Liver (tissue), 3 donors: ENCODE measurements around the gene CWC25.

Experiments
- EGR1 ChIP-seq, 2 donors: IDR thresholded peaks; 2 replicates each; pipeline ENCODE4 v1.6.1; 2016 to 2018; ENCODE audit warnings: antibody characterized with exemption in 2 of 2, low read depth in 2 of 2
- FOXA2 ChIP-seq: IDR thresholded peaks from 2 replicates; pipeline ENCODE4 v1.6.1; 2016; ENCODE audit warnings: antibody characterized with exemption
- GABPA ChIP-seq, 2 donors: IDR thresholded peaks in 1 of 2; conservative IDR thresholded peaks in 1 of 2; 2 replicates each; pipeline ENCODE4 v1.6.1; 2016; ENCODE audit warnings: antibody characterized with exemption in 2 of 2, mild to moderate bottlenecking in 1 of 2, moderate library complexity in 1 of 2
- HNF4G ChIP-seq: IDR thresholded peaks from 2 replicates; pipeline ENCODE4 v1.6.1; 2016; ENCODE audit warnings: antibody characterized with exemption
- RAD21 ChIP-seq, 2 donors: IDR thresholded peaks; 2 replicates each; pipeline ENCODE4 v1.6.1; 2016; ENCODE audit warnings: antibody characterized with exemption in 2 of 2, mild to moderate bottlenecking in 2 of 2
- SP1 ChIP-seq: IDR thresholded peaks from 2 replicates; pipeline ENCODE4 v1.6.1; 2018; ENCODE audit warnings: antibody characterized with exemption, mild to moderate bottlenecking
- TF ChIP-seq, protein P1 (sequence below): IDR thresholded peaks from 2 replicates; pipeline ENCODE4 v1.6.1; 2016; ENCODE audit warnings: antibody characterized with exemption
- TF ChIP-seq, protein P2 (sequence below): fragments of 150-350 bp; IDR thresholded peaks from 2 replicates; pipeline ENCODE4 v1.5.1; 2017; ENCODE audit warnings: improper control_type of control experiment, low read depth, low read length; ENCODE audit not compliant: missing input control
- TF ChIP-seq, protein P3 (sequence below): IDR thresholded peaks from 2 replicates; pipeline ENCODE4 v1.6.1; 2016; ENCODE audit warnings: antibody characterized with exemption
- TF ChIP-seq, protein P4 (sequence below): IDR thresholded peaks from 2 replicates; pipeline ENCODE4 v1.6.1; 2016; ENCODE audit warnings: antibody characterized with exemption, mild to moderate bottlenecking
- TF ChIP-seq, protein P5 (sequence below): IDR thresholded peaks from 2 replicates; pipeline ENCODE4 v1.6.1; 2016; ENCODE audit warnings: antibody characterized with exemption
- donor health status: healthy.
- donor health status: healthy.

DNA sequence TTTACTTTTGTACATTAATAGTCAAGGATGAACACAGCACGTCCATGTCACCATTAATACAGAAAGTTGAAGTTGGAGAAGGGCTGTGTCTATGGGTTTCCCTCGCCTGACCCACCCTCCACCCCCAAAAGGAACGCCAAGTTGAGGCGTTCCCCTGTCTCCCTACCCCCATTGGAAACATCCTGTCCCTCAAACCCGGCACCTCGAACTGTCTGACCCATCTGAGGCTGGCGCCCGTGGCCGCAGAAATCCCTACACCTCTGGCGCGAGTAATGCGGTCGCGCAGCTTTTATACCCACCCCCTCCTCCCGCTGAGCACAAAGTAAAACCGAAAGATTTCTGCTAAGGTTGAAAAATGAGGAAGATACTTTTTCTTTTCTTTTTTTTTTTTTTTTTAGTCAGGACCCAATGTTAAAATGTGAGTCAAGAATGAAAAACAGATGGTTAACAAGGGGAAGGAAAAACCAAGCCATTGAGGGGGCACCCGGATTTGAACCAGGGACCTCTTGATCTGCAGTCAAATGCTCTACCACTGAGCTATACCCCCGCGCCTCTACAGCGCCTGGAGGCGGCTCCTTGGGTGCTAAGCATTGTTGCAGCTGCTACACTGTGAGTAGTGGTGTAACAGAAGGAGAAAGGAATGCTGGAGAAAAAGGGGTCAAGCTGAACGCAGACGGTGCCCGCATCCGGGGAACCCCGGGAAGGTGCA is 43.9 kb upstream of the CWC25 start:
- TF ChIP-seq EGR1 (IDR thresholded peaks at IDR 0.05; ENCODE audit: low read depth in 2 of 2) (no peak), RAD21 (IDR thresholded peaks at IDR 0.05) (peak in 1 of 2 donors; percentile 5), GABPA (IDR thresholded peaks at IDR 0.05 in 1 of 2, conservative IDR thresholded peaks at IDR 0.05 in 1 of 2) (no peak), FOXA2 (no peak), SP1 (no peak), HNF4G (no peak)
- TF ChIP-seq, protein P1, sequence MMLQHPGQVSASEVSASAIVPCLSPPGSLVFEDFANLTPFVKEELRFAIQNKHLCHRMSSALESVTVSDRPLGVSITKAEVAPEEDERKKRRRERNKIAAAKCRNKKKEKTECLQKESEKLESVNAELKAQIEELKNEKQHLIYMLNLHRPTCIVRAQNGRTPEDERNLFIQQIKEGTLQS = peak; percentile 99
- TF ChIP-seq, protein P2, sequence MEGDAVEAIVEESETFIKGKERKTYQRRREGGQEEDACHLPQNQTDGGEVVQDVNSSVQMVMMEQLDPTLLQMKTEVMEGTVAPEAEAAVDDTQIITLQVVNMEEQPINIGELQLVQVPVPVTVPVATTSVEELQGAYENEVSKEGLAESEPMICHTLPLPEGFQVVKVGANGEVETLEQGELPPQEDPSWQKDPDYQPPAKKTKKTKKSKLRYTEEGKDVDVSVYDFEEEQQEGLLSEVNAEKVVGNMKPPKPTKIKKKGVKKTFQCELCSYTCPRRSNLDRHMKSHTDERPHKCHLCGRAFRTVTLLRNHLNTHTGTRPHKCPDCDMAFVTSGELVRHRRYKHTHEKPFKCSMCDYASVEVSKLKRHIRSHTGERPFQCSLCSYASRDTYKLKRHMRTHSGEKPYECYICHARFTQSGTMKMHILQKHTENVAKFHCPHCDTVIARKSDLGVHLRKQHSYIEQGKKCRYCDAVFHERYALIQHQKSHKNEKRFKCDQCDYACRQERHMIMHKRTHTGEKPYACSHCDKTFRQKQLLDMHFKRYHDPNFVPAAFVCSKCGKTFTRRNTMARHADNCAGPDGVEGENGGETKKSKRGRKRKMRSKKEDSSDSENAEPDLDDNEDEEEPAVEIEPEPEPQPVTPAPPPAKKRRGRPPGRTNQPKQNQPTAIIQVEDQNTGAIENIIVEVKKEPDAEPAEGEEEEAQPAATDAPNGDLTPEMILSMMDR = no peak
- TF ChIP-seq, protein P3, sequence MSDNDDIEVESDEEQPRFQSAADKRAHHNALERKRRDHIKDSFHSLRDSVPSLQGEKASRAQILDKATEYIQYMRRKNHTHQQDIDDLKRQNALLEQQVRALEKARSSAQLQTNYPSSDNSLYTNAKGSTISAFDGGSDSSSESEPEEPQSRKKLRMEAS = peak; percentile 44
- TF ChIP-seq, protein P4, sequence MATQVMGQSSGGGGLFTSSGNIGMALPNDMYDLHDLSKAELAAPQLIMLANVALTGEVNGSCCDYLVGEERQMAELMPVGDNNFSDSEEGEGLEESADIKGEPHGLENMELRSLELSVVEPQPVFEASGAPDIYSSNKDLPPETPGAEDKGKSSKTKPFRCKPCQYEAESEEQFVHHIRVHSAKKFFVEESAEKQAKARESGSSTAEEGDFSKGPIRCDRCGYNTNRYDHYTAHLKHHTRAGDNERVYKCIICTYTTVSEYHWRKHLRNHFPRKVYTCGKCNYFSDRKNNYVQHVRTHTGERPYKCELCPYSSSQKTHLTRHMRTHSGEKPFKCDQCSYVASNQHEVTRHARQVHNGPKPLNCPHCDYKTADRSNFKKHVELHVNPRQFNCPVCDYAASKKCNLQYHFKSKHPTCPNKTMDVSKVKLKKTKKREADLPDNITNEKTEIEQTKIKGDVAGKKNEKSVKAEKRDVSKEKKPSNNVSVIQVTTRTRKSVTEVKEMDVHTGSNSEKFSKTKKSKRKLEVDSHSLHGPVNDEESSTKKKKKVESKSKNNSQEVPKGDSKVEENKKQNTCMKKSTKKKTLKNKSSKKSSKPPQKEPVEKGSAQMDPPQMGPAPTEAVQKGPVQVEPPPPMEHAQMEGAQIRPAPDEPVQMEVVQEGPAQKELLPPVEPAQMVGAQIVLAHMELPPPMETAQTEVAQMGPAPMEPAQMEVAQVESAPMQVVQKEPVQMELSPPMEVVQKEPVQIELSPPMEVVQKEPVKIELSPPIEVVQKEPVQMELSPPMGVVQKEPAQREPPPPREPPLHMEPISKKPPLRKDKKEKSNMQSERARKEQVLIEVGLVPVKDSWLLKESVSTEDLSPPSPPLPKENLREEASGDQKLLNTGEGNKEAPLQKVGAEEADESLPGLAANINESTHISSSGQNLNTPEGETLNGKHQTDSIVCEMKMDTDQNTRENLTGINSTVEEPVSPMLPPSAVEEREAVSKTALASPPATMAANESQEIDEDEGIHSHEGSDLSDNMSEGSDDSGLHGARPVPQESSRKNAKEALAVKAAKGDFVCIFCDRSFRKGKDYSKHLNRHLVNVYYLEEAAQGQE = no peak
- TF ChIP-seq, protein P5, sequence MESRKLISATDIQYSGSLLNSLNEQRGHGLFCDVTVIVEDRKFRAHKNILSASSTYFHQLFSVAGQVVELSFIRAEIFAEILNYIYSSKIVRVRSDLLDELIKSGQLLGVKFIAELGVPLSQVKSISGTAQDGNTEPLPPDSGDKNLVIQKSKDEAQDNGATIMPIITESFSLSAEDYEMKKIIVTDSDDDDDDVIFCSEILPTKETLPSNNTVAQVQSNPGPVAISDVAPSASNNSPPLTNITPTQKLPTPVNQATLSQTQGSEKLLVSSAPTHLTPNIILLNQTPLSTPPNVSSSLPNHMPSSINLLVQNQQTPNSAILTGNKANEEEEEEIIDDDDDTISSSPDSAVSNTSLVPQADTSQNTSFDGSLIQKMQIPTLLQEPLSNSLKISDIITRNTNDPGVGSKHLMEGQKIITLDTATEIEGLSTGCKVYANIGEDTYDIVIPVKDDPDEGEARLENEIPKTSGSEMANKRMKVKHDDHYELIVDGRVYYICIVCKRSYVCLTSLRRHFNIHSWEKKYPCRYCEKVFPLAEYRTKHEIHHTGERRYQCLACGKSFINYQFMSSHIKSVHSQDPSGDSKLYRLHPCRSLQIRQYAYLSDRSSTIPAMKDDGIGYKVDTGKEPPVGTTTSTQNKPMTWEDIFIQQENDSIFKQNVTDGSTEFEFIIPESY = peak; percentile 29
